ENCODE data around the gene ABR.
A peak's percentile ranks its signal among the peaks of the same experiment; 100 is the strongest.
"Not testable (repeated sequence)": the region's sequence is repeated elsewhere in the genome, so short reads cannot be mapped to it uniquely, and the experiment has no call there.

ABR gene

GRCh38 chr17:1112875-1113274, 66.9 kb downstream of the ABR start:
- DNase-seq: no peak

GRCh38 chr17:1111599-1112443, 68.0 kb downstream of the ABR start:
- no peak for DNase-seq

- DNase-seq: peak; percentile 53
Measured at GRCh38 chr17:1110862-1111598, 68.8 kb downstream of the ABR start.

DNA sequence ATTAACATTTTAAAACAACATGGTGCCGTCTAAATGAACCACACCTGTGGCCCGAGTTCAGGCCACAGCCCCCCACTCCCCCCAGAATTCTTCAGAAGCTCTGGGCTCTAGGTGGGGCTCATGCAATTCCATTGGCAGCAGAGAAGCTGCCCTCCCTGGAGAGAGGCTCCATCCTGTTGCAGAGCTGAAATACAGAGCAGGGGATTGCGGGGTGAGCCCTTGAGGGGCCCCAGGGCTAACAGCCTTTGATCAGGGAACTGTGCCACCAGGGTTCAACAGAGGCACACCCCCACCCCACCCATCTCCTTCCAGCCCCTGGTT, 69.3 kb downstream of the ABR start:
- no peak for DNase-seq

DNA sequence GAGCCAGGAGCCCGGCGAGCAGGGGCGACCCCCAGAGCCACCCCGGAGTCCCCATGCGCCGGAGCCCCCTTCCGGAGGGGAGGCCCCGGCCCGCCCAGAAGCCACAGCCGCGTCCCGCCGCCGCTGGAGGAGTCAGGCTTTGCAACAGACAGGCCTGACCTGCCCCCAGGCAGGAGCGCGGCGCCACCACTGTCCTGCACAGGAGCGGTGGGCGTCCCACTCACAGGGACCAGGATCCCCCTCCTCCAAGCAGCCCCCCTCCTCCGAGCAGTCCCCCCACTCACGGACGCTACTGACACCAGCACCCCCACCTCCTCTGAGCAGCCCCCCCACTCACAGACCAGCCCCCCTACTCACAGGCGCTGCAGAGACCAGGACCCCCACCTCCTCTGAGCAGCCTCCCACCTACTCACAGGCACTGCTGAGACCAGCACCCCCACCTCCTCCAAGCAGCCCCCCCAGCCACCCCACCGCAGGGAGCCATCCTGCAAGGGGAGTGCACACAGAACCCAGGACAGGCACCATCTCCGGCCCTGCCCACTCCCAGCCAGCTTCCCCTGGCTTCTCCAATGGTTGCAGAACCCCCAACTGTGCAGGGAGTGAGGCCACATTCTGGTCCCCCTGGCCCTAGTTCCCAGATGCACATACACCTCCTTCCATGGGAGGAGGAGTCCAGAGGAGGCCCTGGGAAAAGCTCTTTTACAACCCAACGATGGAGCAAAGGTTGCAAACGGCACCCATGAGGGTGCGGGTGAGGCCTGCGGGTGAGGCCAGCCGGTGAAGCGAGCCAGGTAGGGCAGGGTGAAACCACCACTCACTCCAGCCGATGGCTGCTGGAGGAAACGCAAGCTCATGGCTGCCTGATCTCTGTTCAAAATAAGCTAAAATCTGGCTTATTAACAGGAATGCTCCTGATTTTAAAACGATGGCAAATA, 69.9 kb downstream of the ABR start:
- DNase-seq: no peak

GRCh38 chr17:1108765-1109605, 70.8 kb downstream of the ABR start:
- DNase-seq: no peak

- DNase-seq: no peak
Measured at GRCh38 chr17:1108478-1108764, 71.4 kb downstream of the ABR start.

GRCh38 chr17:1107777-1108477, 71.9 kb downstream of the ABR start:
- no peak for DNase-seq

GRCh38 chr17:1107083-1107776, 72.6 kb downstream of the ABR start:
- DNase-seq: no peak

DNA sequence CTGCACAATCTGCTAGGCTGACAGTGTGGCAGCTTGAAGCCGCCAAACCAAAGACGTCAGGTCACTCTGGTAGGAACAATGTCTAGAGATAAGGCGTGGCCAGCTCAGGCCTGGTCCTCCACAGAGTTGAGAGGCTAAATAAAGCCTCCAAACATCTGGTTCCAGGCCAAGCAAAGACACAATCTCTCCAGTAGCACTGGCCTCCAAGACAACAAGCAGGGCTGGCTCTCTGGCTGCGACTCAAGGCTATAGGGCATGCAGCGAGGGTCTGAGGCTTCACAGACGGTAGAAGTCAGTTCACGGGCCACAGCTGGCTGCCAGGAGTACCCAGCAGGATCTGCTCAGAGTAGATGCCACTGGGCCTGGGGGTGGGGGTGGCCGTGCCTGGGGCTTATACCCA, 75.6 kb downstream of the ABR start:
- no peak for DNase-seq

DNA sequence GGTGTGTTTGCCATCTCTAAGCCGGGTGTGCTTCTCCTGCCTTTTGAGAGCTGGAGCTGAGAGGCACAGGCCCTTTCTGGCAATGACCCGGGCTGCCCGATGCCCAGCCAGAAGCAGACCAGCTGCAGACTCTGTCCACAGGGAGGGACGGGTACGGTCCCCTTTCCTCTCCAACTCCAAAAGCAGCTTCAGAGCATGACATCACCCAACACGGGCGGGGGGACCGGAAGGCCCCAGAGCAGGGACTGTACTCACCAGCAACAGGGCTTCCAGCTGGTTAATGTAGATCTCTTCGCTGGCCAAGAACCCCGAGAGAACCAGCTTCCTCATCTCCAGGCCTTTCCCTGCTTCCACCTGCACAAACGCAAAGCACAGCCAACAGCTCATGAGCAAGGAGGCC, 79.4 kb downstream of the ABR start:
- DNase-seq: no peak

DNA sequence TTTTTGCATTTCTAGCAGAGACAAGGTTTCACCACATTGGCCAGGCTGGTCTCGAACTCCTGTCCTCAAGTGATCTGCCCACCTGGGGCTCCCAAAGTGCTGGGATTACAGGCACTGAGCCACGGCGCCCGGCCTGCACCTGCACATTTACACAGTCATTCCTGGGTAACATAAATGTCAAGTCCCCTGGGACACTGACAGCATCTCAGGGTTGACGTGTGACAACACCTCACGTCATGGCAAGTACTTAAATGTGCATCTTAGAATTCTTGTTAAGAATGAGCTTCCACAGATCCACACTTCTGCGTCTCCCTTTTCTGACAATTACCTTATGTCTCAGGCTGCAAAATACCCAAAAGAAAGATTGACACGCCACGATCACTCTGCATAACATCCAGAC, 80.5 kb downstream of the ABR start:
- no peak for DNase-seq

DNA sequence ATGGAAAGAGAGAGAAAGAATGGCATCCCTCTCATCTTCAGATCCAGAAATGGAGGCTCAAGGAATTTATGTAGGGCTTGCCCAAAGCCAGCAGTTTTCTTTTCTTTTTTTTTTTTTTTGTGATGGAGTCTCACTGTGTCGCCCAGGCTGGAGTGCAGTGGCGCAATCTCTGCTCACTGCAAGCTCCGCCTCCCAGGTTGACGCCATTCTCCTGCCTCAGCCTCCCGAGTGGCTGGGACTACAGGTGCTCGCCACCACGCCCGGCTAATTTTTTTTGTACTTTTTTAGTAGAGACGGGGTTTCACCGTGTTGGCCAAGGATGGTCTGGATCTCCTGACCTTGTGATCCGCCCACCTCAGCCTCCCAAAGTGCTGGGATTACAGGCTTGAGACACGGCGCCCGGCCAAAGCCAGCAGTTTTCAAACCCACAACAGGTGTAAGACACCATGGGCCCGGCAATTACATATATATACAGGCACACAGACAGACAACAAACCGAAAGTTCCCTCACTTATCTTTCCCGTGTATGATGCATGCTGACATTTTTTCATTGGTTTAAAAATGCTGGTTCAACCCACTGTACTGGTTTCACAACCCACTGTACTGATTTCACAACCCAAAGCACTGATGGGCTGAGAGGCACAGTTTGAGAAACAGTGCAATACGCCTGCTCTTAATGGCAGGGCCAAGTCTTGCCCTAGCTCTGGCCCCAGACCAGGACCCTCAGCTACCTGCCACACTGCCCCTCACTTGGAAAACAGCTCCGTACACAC, 81.6 kb downstream of the ABR start:
- not testable (repeated sequence) for DNase-seq

GRCh38 chr17:1096215-1096614, 83.6 kb downstream of the ABR start:
- DNase-seq: no peak

- DNase-seq: no peak
Measured at GRCh38 chr17:1095853-1096173, 84.0 kb downstream of the ABR start.

DNA sequence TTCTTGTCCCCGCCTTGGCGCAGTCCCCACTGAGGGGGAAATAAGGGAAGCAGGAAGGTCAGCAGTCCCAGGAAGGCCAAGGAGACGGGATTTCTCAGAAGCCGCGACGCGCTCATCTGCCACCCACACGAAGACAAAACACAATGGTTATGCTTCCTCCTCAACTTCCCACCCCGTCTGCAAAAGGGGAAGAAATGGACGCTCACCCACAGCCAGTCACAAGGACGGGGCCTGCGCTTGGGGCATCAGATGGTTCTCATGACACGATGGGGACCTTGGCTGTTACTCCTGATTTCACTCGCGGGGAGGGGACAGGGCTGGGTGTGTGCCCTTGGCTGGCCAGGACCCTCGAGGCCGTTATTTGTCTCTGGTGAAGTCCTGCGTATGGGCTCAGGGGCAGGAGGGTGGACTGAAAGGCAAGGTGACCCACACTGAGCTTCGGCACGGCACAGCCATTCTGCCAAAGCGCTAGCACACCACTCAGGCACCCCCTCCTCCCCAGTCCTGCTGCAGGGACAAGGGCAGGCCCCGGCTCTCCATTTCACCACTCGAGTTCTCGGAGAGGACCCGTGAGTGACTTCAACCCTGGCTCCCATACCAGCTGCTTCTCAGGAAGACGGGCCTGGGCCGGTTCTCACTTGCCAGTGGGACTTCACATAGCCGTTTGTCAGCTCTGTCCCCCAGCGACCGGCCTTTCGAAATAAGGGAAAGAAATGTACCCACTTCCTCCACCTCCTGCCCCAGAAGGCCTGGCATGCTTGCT, 84.5 kb downstream of the ABR start:
- DNase-seq: no peak

DNA sequence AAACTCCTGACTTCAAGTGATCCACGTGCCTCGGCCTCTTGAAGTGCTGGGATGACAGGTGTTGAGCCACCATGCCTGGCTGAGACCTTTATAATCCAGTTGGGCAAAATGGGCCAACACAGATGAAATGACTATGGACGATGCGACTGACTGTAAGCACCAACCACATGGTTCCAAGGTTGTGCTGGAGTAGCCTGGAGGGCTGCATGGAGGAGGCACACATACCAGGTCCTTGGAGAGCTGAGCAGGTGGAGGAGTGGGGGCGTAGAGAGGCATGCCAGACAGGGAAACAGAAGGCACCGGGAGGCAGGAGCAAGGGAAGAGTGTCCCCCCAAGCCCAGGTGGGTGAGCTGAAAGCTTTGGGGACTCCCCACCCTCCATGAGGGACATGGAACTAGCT, 85.2 kb downstream of the ABR start:
- DNase-seq: no peak

- peak; percentile 54 for DNase-seq
Measured at GRCh38 chr17:1091900-1092299, 87.9 kb downstream of the ABR start.

GRCh38 chr17:1091190-1091534, 88.6 kb downstream of the ABR start:
- DNase-seq: no peak

Measured in DMS79 (cell line).